Thyroid gland (tissue), 4 donors: ENCODE data around the gene CKAP4.

Source experiments
- CTCF ChIP-seq, 6 experiments: fragments of 200-600 bp in 3 of 6; fragments of 450-650 bp in 3 of 6; sonication (generic) in 3 of 6; IDR thresholded peaks; one replicate each; pipeline ENCODE4 v1.5.1; 2016 to 2019; ENCODE audit warnings: antibody characterized with exemption in 6 of 6, mild to moderate bottlenecking in 2 of 6, inconsistent platforms in 1 of 6, moderate library complexity in 1 of 6
- POLR2A ChIP-seq, 2 donors: fragments of 450-650 bp; IDR thresholded peaks; one replicate each; pipeline ENCODE4 v1.6.1; 2017; ENCODE audit warnings: antibody characterized with exemption in 2 of 2, mild to moderate bottlenecking in 2 of 2, moderate library complexity in 1 of 2

- TF ChIP-seq POLR2A (IDR thresholded peaks at IDR 0.05) (no peak), CTCF (IDR thresholded peaks at IDR 0.05) (no peak)
These were observed 34.2 kb downstream of the CKAP4 start for GRCh38 chr12:106213662-106214061.
